VCaP (cell line): Measurements from ENCODE around the gene TPGS2.
"Not testable (repeated sequence)": the region's sequence is repeated elsewhere in the genome, so short reads cannot be mapped to it uniquely, and the experiment has no call there.

Experiments
- H3K27ac ChIP-seq: fragments of 450-650 bp; 2 replicates; pipeline ENCODE4 v1.5.1; 2017
- TF ChIP-seq, protein P1 (sequence below): fragments of 450-650 bp; conservative IDR thresholded peaks from 2 replicates; pipeline ENCODE4 v1.5.1; 2017; ENCODE audit warnings: mild to moderate bottlenecking, moderate library complexity

Gene TPGS2

DNA sequence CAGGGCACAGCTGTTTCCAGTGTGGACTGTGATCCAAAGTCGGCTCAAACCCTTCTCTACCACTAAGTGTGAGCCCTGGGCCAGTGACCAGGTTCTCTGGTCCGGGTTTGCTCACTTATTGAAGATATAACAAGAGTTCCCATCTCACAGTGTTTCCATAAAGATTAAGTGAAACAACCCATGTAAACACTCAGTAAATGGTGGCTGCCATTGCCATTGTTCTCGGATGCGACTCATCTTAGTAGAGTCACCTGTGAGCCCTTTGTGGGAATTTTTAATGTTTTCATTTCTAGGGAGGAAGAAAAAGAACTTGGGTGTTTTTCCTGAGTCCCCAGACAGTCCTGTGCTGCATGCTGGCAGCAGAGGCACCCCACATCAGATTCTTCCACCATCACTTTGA, 53.4 kb downstream of the TPGS2 start:
- TF ChIP-seq, protein P1, sequence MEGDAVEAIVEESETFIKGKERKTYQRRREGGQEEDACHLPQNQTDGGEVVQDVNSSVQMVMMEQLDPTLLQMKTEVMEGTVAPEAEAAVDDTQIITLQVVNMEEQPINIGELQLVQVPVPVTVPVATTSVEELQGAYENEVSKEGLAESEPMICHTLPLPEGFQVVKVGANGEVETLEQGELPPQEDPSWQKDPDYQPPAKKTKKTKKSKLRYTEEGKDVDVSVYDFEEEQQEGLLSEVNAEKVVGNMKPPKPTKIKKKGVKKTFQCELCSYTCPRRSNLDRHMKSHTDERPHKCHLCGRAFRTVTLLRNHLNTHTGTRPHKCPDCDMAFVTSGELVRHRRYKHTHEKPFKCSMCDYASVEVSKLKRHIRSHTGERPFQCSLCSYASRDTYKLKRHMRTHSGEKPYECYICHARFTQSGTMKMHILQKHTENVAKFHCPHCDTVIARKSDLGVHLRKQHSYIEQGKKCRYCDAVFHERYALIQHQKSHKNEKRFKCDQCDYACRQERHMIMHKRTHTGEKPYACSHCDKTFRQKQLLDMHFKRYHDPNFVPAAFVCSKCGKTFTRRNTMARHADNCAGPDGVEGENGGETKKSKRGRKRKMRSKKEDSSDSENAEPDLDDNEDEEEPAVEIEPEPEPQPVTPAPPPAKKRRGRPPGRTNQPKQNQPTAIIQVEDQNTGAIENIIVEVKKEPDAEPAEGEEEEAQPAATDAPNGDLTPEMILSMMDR, result no peak
- H3K27ac ChIP-seq, result no peak overlapping the region

DNA sequence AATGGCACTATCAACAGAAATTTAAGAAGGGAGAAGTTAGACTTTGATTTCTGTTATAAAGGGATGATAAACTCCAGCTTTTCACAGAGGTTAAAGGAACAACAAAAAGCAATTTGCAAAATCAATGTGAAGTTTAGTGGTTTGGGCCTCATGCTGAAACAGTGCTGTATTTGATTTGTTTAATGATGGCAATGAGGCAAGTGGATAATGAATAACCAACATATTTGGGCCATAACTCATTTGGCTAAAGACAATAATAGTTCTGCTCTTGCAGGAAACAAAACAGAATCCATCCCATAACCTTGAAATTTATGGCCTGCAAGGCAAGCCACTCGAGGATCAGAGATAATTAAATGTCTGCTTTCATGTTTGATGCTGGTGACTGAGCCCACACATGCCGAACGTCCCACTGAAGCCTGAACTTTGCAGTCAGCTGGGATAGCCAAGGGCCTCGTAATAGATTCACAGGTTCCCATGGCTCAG, 56.5 kb downstream of the TPGS2 start:
- TF ChIP-seq, protein P1, result no peak
- H3K27ac ChIP-seq, result no peak overlapping the region

DNA sequence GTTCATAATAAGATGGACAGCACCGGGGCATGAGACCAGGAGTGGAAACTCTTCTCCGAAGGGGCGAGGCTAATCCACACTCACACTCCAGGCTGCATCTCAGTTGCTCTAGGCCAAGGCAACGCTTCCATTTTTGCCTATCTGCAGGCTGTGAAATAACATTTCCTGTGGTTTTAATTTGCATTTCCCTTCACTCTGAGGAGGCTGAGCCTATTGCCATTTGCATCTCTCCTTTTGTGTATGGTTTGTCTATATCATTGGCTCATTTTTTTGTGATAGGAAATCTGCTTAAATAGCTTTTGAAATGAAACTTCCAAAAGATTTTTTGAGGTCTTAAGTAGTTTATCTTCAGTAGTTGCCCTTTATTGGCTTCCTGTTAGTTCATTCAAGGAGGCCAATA, 57.6 kb downstream of the TPGS2 start:
- H3K27ac ChIP-seq, result no peak overlapping the region
- TF ChIP-seq, protein P1, result no peak

DNA sequence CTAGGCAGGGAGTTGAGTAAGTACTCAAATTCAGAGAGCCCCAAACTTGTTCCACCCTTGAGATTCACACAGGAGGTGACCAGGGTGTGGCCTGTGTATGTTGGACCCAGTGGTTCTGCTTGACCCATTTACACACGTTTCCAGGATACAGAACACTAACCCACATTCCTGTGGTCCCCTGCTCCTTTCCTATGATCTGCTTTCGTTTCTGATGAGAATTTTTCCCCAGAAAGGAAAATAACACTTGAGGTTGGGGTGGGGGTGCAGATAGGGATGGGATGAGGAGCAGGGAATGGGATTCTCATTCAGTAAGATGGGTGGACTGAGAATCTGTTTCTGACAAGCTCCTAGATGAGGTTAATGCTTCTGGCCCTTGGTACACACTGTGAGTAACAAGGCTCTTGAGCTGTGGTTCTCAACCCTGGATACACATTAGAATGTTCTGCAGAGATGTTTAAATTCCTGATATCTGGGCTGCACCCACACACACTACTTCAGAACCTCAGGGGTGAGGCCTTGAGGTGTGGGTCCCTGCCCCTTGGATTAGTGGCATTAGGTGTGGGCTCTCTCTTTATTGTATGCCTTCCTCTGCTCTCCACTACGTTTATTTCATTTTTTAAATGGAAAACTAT, 58.4 kb downstream of the TPGS2 start:
- no peak overlapping the region for H3K27ac ChIP-seq
- TF ChIP-seq, protein P1, result no peak

DNA sequence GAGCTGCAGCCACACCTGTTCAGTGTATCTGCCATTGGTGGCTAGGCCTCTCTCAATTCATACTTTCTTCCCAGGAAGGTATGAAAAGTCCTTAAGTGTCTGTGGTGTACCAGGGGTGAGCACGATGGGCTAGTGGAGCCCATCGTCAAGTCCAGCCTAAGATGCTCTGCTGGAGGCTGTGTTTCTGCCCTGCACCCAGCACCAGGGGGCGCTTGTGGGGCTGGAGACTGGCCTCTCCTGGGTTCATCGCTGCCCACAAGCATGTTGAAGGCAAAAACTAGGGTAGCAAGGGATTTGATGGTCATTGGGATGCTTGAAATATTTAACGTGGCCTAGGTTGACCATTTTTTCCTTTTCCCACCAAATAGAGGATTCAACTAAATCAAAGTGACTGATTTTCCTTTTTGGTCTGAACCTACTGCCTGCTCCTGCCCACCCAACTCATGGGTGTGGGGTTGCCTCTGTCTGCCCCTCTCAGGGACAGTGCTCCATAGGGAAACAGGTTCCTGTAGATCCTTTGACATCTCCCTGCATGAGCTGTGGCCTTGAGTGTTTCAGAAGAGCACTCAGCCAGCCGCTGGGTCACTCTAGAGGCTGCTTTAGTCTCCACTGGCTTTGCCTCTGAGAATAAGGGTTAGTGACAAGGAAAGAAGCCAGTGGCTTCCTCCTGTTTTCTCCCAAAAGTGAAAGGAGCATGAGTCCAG, 59.0 kb downstream of the TPGS2 start:
- TF ChIP-seq, protein P1, result no peak; the same call in 1 of the 2 replicates
- no peak overlapping the region for H3K27ac ChIP-seq

DNA sequence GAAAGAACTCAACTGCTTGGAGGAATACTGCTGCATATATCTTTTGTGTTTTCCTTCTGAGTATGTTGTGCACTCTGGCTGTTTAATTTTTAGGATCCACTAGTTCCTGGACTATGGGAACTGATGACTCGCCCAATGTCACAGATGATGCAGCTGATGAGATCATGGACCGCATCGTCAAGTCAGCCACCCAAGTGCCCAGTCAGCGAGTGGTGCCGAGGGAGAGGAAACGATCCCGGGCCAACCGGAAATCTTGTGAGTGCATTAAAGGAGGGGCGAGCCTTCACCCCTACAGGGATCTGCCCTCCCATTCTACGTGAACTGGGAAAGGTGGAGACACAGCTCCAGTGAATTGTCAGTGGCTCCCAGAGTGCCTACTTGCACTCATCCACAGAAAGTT, 59.6 kb downstream of the TPGS2 start:
- TF ChIP-seq, protein P1, result no peak
- H3K27ac ChIP-seq, result no peak overlapping the region

DNA sequence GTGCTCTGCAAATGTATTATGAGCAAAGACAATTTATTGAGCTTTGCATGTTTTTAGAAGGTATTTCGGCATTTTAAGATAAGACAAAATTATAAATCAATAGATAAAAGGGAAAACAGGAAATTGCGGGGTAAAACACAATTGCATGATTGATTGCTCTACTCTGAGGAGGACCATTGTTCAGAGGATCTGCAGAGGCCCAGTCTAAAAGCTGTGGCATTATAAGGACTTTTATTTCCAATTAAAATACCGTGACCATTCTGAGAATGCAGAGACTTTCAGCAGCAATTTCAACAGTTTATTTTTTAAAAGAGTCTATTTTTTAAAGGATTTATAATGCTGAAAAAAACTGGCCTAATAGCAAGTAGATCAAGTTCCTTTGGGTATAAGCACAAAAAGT, 62.0 kb downstream of the TPGS2 start:
- TF ChIP-seq, protein P1, result no peak
- no peak overlapping the region for H3K27ac ChIP-seq

DNA sequence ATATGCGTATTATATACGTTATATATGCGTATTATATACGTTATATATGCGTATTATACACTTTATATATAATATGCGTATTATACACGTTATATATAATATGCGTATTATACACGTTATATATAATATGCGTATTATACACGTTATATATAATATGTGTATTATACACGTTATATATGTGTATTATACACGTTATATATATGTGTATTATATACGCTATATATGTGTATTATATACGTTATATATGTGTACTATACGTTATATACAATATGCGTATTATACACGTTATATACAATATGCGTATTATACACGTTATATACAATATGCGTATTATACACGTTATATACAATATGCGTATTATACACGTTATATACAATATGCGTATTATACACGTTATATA, 65.8 kb downstream of the TPGS2 start:
- not testable (repeated sequence) for H3K27ac ChIP-seq
